Activated naive CD4-positive, alpha-beta T cell treated with anti-CD3 and anti-CD28 coated beads, Interleukin-2, amount 50 U/mL, for 24 hours (primary cell): ENCODE measurements around the gene MYO16.

Experiments
- H3K27ac Mint-ChIP-seq: one replicate; pipeline ENCODE4 v1.8.0; 2021; ENCODE audit warnings: mild to moderate bottlenecking, mixed read lengths
- H3K27me3 Mint-ChIP-seq: one replicate; pipeline ENCODE4 v1.8.0; 2021; ENCODE audit warnings: mixed read lengths
- H3K36me3 Mint-ChIP-seq: one replicate; pipeline ENCODE4 v1.8.0; 2021; ENCODE audit warnings: mixed read lengths
- H3K4me1 Mint-ChIP-seq: one replicate; pipeline ENCODE4 v1.8.0; 2021; ENCODE audit warnings: mixed read lengths
- H3K4me3 Mint-ChIP-seq: one replicate; pipeline ENCODE4 v1.8.0; 2021; ENCODE audit warnings: mild to moderate bottlenecking, mixed read lengths
- H3K9me3 Mint-ChIP-seq: one replicate; pipeline ENCODE4 v1.8.0; 2021; ENCODE audit warnings: mixed read lengths

Gene MYO16

GRCh38 chr13:108915095-108915633 lies 285.8 kb downstream of the MYO16 start:
- H3K9me3 Mint-ChIP-seq, result no peaks in the 10 kb centered on the region
- peak overlapping the region; percentile 70 for H3K4me3 Mint-ChIP-seq
- H3K36me3 Mint-ChIP-seq, result no peaks in the 10 kb centered on the region
- no peak overlapping the region for H3K27ac Mint-ChIP-seq
- H3K4me1 Mint-ChIP-seq, result peaks cover 16% of the 10 kb centered on the region
- no peaks in the 10 kb centered on the region for H3K27me3 Mint-ChIP-seq

DNA sequence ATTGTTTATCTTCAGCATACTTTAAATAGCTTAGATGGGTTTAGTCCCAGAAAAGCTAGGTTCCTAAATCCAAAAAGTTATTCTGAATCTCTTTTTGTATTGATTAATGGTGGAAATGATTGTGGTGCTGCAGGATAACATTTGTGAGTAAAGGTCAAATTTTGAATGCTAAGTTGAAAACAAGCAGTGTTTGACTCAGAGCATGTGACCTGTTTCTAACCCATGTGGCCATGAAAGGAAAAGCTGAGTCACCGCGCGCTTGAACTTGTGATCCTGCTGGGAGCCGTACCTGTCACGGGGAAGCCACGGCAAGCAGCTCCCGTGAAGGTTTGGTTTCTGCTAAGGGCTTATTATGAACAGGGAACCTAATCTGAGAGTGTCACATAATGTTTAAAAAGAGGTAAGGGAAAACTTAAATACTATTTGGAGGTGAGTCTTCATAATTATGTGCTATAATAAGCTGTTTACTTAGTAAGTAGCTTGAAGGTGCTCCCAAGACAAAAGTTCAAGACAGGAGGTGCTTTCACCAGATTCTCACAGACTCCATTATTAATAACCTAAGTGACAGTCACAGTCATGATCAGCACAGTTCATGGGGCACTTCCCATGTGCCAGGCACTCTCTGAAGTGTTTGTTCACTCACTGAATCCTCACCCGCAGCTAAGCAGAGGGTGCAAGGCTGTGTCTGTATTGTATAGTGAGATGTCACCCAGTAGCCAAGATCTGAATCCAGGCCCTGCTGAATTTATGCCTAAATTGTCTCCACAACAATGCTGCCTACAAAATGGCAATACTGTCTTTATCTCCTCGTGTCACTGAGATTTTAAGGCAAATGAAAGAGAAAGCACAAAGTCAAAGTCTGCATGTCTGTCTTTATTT lies 286.5 kb downstream of the MYO16 start:
- H3K36me3 Mint-ChIP-seq, result no peaks in the 10 kb centered on the region
- H3K9me3 Mint-ChIP-seq, result no peaks in the 10 kb centered on the region
- H3K27me3 Mint-ChIP-seq, result no peaks in the 10 kb centered on the region
- peak overlapping the region; percentile 99 for H3K27ac Mint-ChIP-seq
- H3K4me3 Mint-ChIP-seq, result peak overlapping the region; percentile 70
- peaks cover 16% of the 10 kb centered on the region for H3K4me1 Mint-ChIP-seq

DNA sequence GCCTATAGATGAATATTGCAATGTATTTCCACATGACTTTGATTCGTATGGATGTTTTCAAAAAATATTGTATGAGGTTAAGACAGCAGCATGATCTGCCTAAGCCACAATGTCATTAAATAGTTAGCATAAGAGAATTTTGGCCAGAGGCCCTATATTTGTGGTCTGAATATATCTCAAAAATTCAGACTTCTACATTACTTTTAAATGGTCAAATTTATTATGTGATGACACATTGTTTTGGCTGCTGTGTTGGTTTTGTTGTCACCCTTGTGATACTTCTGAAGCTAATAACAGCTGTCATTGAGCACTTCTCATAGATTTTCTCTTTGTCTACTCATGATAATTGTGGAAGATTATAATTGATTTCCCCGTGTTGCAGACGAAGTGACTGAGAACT lies 288.2 kb downstream of the MYO16 start:
- H3K27me3 Mint-ChIP-seq, result no peaks in the 10 kb centered on the region
- no peaks in the 10 kb centered on the region for H3K9me3 Mint-ChIP-seq

DNA sequence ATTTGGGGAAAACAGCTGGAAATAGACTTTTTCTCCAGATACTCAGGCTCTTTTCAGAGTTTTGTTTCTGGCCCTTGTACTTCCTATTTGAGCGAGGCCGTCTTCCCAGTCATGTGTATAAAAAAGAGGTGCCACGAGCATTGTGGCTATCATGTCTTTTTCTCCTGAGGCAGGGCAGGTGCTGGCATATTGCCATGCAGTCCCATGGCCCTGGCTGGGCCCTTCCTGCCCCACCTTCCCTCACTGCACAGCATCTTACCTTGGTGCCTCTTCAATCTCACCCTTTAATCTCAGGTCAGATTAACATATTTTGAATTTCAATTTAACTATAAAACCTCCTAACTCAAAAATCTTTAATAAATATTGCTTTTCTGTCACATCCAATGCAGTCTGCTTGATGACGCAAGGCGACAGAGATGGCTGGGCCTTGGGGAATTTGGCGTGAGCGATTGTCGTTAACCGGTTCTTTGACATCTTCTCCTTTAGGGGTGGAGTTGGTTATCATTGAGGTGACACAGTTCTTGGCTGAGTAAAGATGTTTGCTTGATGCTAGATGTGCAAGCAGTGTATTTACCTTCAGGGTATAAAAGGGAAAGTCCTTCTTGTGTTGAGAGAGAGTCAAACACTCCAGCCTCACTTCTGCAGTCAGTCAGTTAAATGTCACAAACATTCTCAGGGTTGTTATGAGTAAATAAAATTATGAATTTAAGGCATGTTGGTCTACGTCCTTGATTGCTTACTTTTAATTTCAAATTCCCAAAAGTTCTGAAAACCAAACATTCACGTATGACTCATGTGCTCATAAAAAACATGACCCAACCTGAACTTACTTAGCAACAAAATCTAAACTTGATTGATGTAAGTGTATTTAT lies 289.9 kb downstream of the MYO16 start:
- H3K4me1 Mint-ChIP-seq, result peaks cover 16% of the 10 kb centered on the region
- H3K36me3 Mint-ChIP-seq, result no peaks in the 10 kb centered on the region
- no peak overlapping the region for H3K27ac Mint-ChIP-seq
- no peaks in the 10 kb centered on the region for H3K27me3 Mint-ChIP-seq
- H3K9me3 Mint-ChIP-seq, result no peaks in the 10 kb centered on the region
- H3K4me3 Mint-ChIP-seq, result no peak overlapping the region

More for the DNA sequence above, 288.2 kb downstream of the MYO16 start:
- H3K4me3 Mint-ChIP-seq, result no peak overlapping the region
- no peak overlapping the region for H3K27ac Mint-ChIP-seq
- H3K36me3 Mint-ChIP-seq, result no peaks in the 10 kb centered on the region
- H3K4me1 Mint-ChIP-seq, result peaks cover 16% of the 10 kb centered on the region

GRCh38 chr13:108920137-108920536 lies 290.7 kb downstream of the MYO16 start:
- H3K27ac Mint-ChIP-seq, result peak overlapping the region; percentile 66
- no peaks in the 10 kb centered on the region for H3K36me3 Mint-ChIP-seq
- H3K4me3 Mint-ChIP-seq, result no peak overlapping the region

DNA sequence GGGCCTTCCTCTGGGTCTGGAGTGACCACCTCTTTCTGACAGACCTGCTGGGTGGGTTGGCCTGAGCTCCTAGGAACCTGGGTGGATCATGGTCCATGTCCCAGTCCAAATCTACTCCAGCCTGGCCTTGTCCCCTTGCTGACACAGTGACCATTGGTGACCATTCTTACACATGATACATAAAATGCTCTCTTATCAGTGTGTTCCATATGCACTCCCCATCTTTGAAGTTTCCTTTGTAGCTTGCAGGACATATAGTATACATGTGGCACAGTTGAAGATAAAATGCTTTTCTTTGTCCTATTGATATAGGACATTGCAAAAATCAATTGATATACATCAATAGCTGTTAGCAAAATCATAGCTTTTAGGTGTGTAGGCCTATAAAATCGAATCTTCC lies 291.8 kb downstream of the MYO16 start:
- H3K27ac Mint-ChIP-seq, result no peak overlapping the region
- H3K27me3 Mint-ChIP-seq, result no peaks in the 10 kb centered on the region
- H3K9me3 Mint-ChIP-seq, result no peaks in the 10 kb centered on the region
- H3K4me3 Mint-ChIP-seq, result no peak overlapping the region
- H3K4me1 Mint-ChIP-seq, result peaks cover 3% of the 10 kb centered on the region
- no peaks in the 10 kb centered on the region for H3K36me3 Mint-ChIP-seq

More at GRCh38 chr13:108920137-108920536, 290.7 kb downstream of the MYO16 start:
- peaks cover 14% of the 10 kb centered on the region for H3K4me1 Mint-ChIP-seq
- no peaks in the 10 kb centered on the region for H3K9me3 Mint-ChIP-seq
- H3K27me3 Mint-ChIP-seq, result no peaks in the 10 kb centered on the region

DNA sequence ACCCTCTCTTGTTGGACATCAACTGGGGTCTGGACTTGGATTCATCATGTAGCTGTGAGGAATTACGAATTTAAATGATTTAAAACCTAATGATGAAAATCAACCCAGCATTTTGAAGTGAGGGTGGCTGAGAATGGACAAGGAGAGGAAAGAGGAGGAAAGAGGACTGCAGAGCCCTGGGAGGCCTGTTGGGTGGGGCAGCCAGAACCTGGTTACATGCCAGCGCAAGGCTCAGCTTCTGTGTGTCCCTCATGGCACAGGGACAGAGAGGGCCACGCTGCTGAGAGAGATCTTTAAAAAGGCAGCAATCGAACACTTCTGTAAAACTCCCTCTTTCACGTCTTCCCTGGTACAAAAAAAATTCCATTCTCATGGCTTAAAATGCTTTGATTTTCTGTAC lies 292.7 kb downstream of the MYO16 start:
- no peaks in the 10 kb centered on the region for H3K36me3 Mint-ChIP-seq
- H3K4me1 Mint-ChIP-seq, result no peaks in the 10 kb centered on the region
- no peak overlapping the region for H3K27ac Mint-ChIP-seq
- no peak overlapping the region for H3K4me3 Mint-ChIP-seq
- H3K27me3 Mint-ChIP-seq, result peaks cover 2% of the 10 kb centered on the region
- no peaks in the 10 kb centered on the region for H3K9me3 Mint-ChIP-seq

GRCh38 chr13:108923386-108924047 lies 294.1 kb downstream of the MYO16 start:
- Mint-ChIP-seq H3K36me3 (no peaks in the 10 kb centered on the region), H3K4me3 (no peak overlapping the region), H3K27me3 (peaks cover 2% of the 10 kb centered on the region), H3K4me1 (no peaks in the 10 kb centered on the region), H3K27ac (no peak overlapping the region), H3K9me3 (no peaks in the 10 kb centered on the region)

DNA sequence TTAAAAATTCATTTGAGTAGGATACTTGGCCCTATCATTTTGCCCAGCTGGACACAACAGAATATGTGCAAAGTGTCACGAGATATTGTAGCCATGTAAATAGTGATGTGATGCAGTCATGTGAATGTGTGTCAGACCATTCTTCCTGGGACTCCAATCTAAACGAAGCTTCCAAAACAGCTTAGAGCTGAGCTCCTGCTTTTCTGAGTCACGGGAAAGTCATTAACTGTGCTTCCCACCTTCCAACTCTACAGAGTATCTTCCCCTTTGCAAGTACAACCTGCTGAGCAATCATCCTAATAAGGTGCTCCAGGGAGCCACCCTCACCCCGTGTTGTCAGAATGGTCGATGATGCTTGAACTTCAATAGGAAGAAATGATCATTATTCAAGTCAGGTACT lies 294.7 kb downstream of the MYO16 start:
- Mint-ChIP-seq H3K9me3 (no peaks in the 10 kb centered on the region), H3K4me3 (no peak overlapping the region)

DNA sequence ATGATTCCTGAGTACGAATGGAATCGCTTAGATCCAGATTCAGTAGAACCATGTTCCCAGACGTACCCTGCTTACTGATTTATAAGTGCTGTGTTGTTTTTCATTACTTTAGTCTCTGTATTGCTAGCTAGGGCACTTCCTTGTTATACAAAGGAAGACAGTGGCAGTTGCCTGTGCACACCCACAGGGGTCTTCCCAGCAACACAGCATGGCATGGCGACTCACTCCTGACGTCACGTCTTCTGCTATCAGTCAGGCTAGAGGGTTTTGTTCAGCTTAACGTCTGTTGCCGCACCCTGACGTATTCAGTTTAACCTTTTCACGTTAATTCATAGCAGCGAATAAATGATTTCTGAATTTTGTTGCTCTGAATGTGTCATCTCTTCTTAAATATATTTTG lies 295.1 kb downstream of the MYO16 start:
- no peaks in the 10 kb centered on the region for H3K4me1 Mint-ChIP-seq
- no peak overlapping the region for H3K27ac Mint-ChIP-seq
- no peak overlapping the region for H3K4me3 Mint-ChIP-seq
- H3K36me3 Mint-ChIP-seq, result no peaks in the 10 kb centered on the region
- H3K27me3 Mint-ChIP-seq, result peaks cover 2% of the 10 kb centered on the region
- H3K9me3 Mint-ChIP-seq, result no peaks in the 10 kb centered on the region

More for the DNA sequence above, 294.7 kb downstream of the MYO16 start:
- peaks cover 2% of the 10 kb centered on the region for H3K27me3 Mint-ChIP-seq
- no peaks in the 10 kb centered on the region for H3K4me1 Mint-ChIP-seq
- no peaks in the 10 kb centered on the region for H3K36me3 Mint-ChIP-seq
- H3K27ac Mint-ChIP-seq, result no peak overlapping the region

- no peaks in the 10 kb centered on the region for H3K4me1 Mint-ChIP-seq
- no peaks in the 10 kb centered on the region for H3K36me3 Mint-ChIP-seq
- H3K27ac Mint-ChIP-seq, result no peak overlapping the region
- H3K4me3 Mint-ChIP-seq, result no peak overlapping the region
- peaks cover 2% of the 10 kb centered on the region for H3K27me3 Mint-ChIP-seq
- H3K9me3 Mint-ChIP-seq, result no peaks in the 10 kb centered on the region
Observed at GRCh38 chr13:108925070-108925469, 295.7 kb downstream of the MYO16 start.

- Mint-ChIP-seq H3K4me1 (no peaks in the 10 kb centered on the region), H3K4me3 (no peak overlapping the region), H3K36me3 (no peaks in the 10 kb centered on the region), H3K27ac (no peak overlapping the region), H3K9me3 (no peaks in the 10 kb centered on the region), H3K27me3 (peaks cover 2% of the 10 kb centered on the region)
Observed at GRCh38 chr13:108926862-108927261, 297.5 kb downstream of the MYO16 start.

DNA sequence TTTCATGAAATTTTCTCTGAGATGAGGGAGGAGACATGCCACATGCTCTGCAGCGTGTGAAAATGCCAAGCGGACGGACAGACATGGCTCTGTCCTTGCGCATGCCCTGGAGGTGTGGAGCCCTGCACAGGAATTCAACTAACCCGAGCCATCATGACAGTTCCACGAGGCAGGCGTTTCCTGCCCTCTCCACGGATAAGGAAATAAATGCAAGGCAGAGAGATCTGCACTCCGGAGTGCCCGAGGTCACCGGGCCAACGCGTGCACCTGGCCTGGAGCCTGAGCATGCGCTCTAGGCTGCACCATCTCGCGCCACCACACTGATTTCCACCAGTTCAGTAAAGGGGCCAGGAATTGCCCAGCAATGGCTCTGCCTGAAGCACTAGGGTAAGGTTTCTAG lies 298.2 kb downstream of the MYO16 start:
- peaks cover 2% of the 10 kb centered on the region for H3K27me3 Mint-ChIP-seq
- no peaks in the 10 kb centered on the region for H3K36me3 Mint-ChIP-seq
- H3K4me3 Mint-ChIP-seq, result no peak overlapping the region
- H3K9me3 Mint-ChIP-seq, result no peaks in the 10 kb centered on the region
- no peak overlapping the region for H3K27ac Mint-ChIP-seq
- H3K4me1 Mint-ChIP-seq, result no peaks in the 10 kb centered on the region

- no peak overlapping the region for H3K4me3 Mint-ChIP-seq
- peaks cover 3% of the 10 kb centered on the region for H3K27me3 Mint-ChIP-seq
- H3K36me3 Mint-ChIP-seq, result no peaks in the 10 kb centered on the region
- H3K9me3 Mint-ChIP-seq, result no peaks in the 10 kb centered on the region
- no peaks in the 10 kb centered on the region for H3K4me1 Mint-ChIP-seq
- no peak overlapping the region for H3K27ac Mint-ChIP-seq
Observed at GRCh38 chr13:108929532-108930206, 300.3 kb downstream of the MYO16 start.

DNA sequence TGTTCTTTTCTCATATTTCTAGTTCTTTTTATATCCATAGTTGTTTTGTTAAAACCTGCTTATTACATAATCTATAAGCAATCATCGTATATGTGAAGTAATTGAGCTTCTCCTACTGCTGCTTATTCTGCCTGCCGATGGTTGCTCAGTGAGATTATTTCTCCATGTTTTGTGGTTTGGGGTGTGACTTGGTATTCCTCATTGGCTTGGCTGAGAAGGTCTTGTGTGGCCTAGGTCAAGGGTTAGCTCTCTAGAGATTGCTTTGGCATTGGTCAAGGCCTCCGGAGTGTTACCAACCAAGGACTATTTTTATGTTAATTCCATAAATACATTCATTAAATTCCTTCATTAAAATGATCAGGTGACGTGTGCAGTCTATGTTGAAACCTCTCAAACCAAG lies 302.8 kb downstream of the MYO16 start:
- H3K4me3 Mint-ChIP-seq, result no peak overlapping the region
- no peak overlapping the region for H3K27ac Mint-ChIP-seq

More for the DNA sequence above, 302.8 kb downstream of the MYO16 start:
- Mint-ChIP-seq H3K4me1 (no peaks in the 10 kb centered on the region), H3K27me3 (peaks cover 3% of the 10 kb centered on the region), H3K9me3 (no peaks in the 10 kb centered on the region), H3K36me3 (no peaks in the 10 kb centered on the region)
